ENCODE results near the gene CYB561D1.
A peak's percentile ranks its signal among the peaks of the same experiment; 100 is the strongest.

Gene CYB561D1

GRCh38 chr1:109481646-109482045 is 12.2 kb upstream of the CYB561D1 start:
- H3K4me3 ChIP-seq (ENCODE audit: low read depth, low read length): no peak overlapping the region
- TF ChIP-seq CTCF (IDR thresholded peaks at IDR 0.05; ENCODE audit: low read depth, low read length, missing control alignments): no peak
- DNase-seq (ENCODE audit: low read depth): no peak

GRCh38 chr1:109482242-109482641 is 11.7 kb upstream of the CYB561D1 start:
- no peak overlapping the region for H3K4me3 ChIP-seq (ENCODE audit: low read depth, low read length)
- no peak for DNase-seq (ENCODE audit: low read depth)
- TF ChIP-seq CTCF (IDR thresholded peaks at IDR 0.05; ENCODE audit: low read depth, low read length, missing control alignments): no peak

GRCh38 chr1:109482791-109483671 is 10.9 kb upstream of the CYB561D1 start:
- DNase-seq (ENCODE audit: low read depth): no peak
- peak overlapping the region; percentile 66 for H3K4me3 ChIP-seq (ENCODE audit: low read depth, low read length)
- no peak for TF ChIP-seq CTCF (IDR thresholded peaks at IDR 0.05; ENCODE audit: low read depth, low read length, missing control alignments)

- H3K4me3 ChIP-seq (ENCODE audit: low read depth, low read length): peak within 1 kb of the TSS; percentile 72
- no peak for TF ChIP-seq CTCF (IDR thresholded peaks at IDR 0.05; ENCODE audit: low read depth, low read length, missing control alignments)
- peak; percentile 69 for DNase-seq (ENCODE audit: low read depth)
Measured at GRCh38 chr1:109483672-109484518, 10.0 kb upstream of the CYB561D1 start, which contains the start of gene ATXN7L2. ATXN7L2 (plus strand) TSS chr1:109483905; CDS start chr1:109483954, 49 bp downstream.

GRCh38 chr1:109484519-109484975 is 9.3 kb upstream of the CYB561D1 start:
- no peak for TF ChIP-seq CTCF (IDR thresholded peaks at IDR 0.05; ENCODE audit: low read depth, low read length, missing control alignments)
- no peak for DNase-seq (ENCODE audit: low read depth)
- peak overlapping the region; percentile 72 for H3K4me3 ChIP-seq (ENCODE audit: low read depth, low read length)

GRCh38 chr1:109485001-109485400 is 8.9 kb upstream of the CYB561D1 start:
- DNase-seq (ENCODE audit: low read depth): no peak
- TF ChIP-seq CTCF (IDR thresholded peaks at IDR 0.05; ENCODE audit: low read depth, low read length, missing control alignments): no peak
- H3K4me3 ChIP-seq (ENCODE audit: low read depth, low read length): peak overlapping the region; percentile 72

Measured in GM12864 (cell line).